Muscle layer of colon (tissue), 2 donors: ENCODE results near the gene UNC5CL.
A peak's percentile ranks its signal among the peaks of the same experiment; 100 is the strongest.

Experiments used
- H3K27ac ChIP-seq: one replicate; pipeline ENCODE4 v1.7.0; 2013; ENCODE audit warnings: low read depth, mild to moderate bottlenecking, low read length, moderate library complexity
- H3K27me3 ChIP-seq, 2 donors: one replicate each; pipeline ENCODE4 v1.7.0; 2013; ENCODE audit warnings: low read length in 2 of 2, mild to moderate bottlenecking in 2 of 2; ENCODE audit not compliant: insufficient read depth in 2 of 2, control insufficient read depth in 1 of 2
- H3K36me3 ChIP-seq: one replicate; pipeline ENCODE4 v1.7.0; 2013; ENCODE audit warnings: mild to moderate bottlenecking, low read length; ENCODE audit not compliant: insufficient read depth
- H3K4me1 ChIP-seq: one replicate; pipeline ENCODE4 v1.7.0; 2013; ENCODE audit warnings: mild to moderate bottlenecking, low read length; ENCODE audit not compliant: insufficient read depth
- H3K4me3 ChIP-seq, 2 donors: one replicate each; pipeline ENCODE4 v1.7.0; 2013; ENCODE audit warnings: low read length in 2 of 2, low read depth in 1 of 2, mild to moderate bottlenecking in 1 of 2, moderate library complexity in 1 of 2
- H3K9ac ChIP-seq: one replicate; pipeline ENCODE4 v1.7.0; 2013; ENCODE audit warnings: low read length
- H3K9me3 ChIP-seq: one replicate; pipeline ENCODE4 v1.7.0; 2013; ENCODE audit warnings: mild to moderate bottlenecking, low read length
- donor health status: abdominal sarcoma.
- donor health status: Adenocarcinoma of cecum.

UNC5CL gene

GRCh38 chr6:41036601-41037000, 2.4 kb downstream of the UNC5CL start:
- Histone ChIP-seq H3K27ac (no peak overlapping the region), H3K4me1 (no peaks in the 10 kb centered on the region), H3K27me3 (no peaks in the 10 kb centered on the region)

GRCh38 chr6:41036186-41036585, 2.8 kb downstream of the UNC5CL start:
- H3K4me1 ChIP-seq: no peaks in the 10 kb centered on the region
- no peaks in the 10 kb centered on the region for H3K27me3 ChIP-seq
- no peak overlapping the region for H3K4me3 ChIP-seq
- H3K9ac ChIP-seq: no peak overlapping the region
- no peak overlapping the region for H3K27ac ChIP-seq
- no peaks in the 10 kb centered on the region for H3K36me3 ChIP-seq
- H3K9me3 ChIP-seq: no peaks in the 10 kb centered on the region

More at GRCh38 chr6:41036601-41037000, 2.4 kb downstream of the UNC5CL start:
- no peak overlapping the region for H3K4me3 ChIP-seq
- H3K36me3 ChIP-seq: no peaks in the 10 kb centered on the region
- no peaks in the 10 kb centered on the region for H3K9me3 ChIP-seq
- H3K9ac ChIP-seq: no peak overlapping the region

GRCh38 chr6:41033776-41034175, 5.2 kb downstream of the UNC5CL start:
- no peaks in the 10 kb centered on the region for H3K27me3 ChIP-seq
- no peak overlapping the region for H3K27ac ChIP-seq
- H3K9me3 ChIP-seq: no peaks in the 10 kb centered on the region
- peaks cover 3% of the 10 kb centered on the region for H3K4me1 ChIP-seq
- H3K9ac ChIP-seq: no peak overlapping the region
- no peaks in the 10 kb centered on the region for H3K36me3 ChIP-seq
- no peak overlapping the region for H3K4me3 ChIP-seq

- Histone ChIP-seq H3K36me3 (no peaks in the 10 kb centered on the region), H3K9ac (no peak overlapping the region), H3K27me3 (no peaks in the 10 kb centered on the region), H3K4me1 (peaks cover 9% of the 10 kb centered on the region), H3K9me3 (no peaks in the 10 kb centered on the region), H3K27ac (no peak overlapping the region), H3K4me3 (no peak overlapping the region)
Observed at GRCh38 chr6:41032830-41033229, 6.2 kb downstream of the UNC5CL start.

GRCh38 chr6:41028561-41029412, 10.2 kb downstream of the UNC5CL start:
- H3K36me3 ChIP-seq: no peaks in the 10 kb centered on the region
- no peak overlapping the region for H3K9ac ChIP-seq
- peak overlapping the region; percentile 39 for H3K27ac ChIP-seq
- H3K4me1 ChIP-seq: peaks cover 17% of the 10 kb centered on the region
- no peaks in the 10 kb centered on the region for H3K27me3 ChIP-seq
- H3K4me3 ChIP-seq: peak overlapping the region; percentile 28 to 69
- H3K9me3 ChIP-seq: no peaks in the 10 kb centered on the region

GRCh38 chr6:41027799-41028560, 11.0 kb downstream of the UNC5CL start:
- H3K36me3 ChIP-seq: no peaks in the 10 kb centered on the region
- no peak overlapping the region for H3K9ac ChIP-seq
- peaks cover 17% of the 10 kb centered on the region for H3K4me1 ChIP-seq
- peak overlapping the region; percentile 39 for H3K27ac ChIP-seq
- H3K27me3 ChIP-seq: no peaks in the 10 kb centered on the region
- H3K4me3 ChIP-seq: peak overlapping the region; percentile 28 to 69
- H3K9me3 ChIP-seq: no peaks in the 10 kb centered on the region

- Histone ChIP-seq H3K4me1 (peaks cover 22% of the 10 kb centered on the region), H3K36me3 (no peaks in the 10 kb centered on the region), H3K4me3 (peak overlapping the region; percentile 28 to 69), H3K9ac (no peak overlapping the region), H3K27ac (no peak overlapping the region), H3K9me3 (no peaks in the 10 kb centered on the region), H3K27me3 (no peaks in the 10 kb centered on the region)
Observed at GRCh38 chr6:41027241-41027640, 11.8 kb downstream of the UNC5CL start.

GRCh38 chr6:41025966-41026530, 13.0 kb downstream of the UNC5CL start:
- Histone ChIP-seq H3K4me1 (peaks cover 25% of the 10 kb centered on the region), H3K9me3 (no peaks in the 10 kb centered on the region), H3K9ac (no peak overlapping the region), H3K27ac (no peak overlapping the region), H3K4me3 (no peak overlapping the region), H3K36me3 (no peaks in the 10 kb centered on the region), H3K27me3 (no peaks in the 10 kb centered on the region)

- Histone ChIP-seq H3K27ac (no peak overlapping the region), H3K36me3 (no peaks in the 10 kb centered on the region), H3K4me3 (no peak overlapping the region), H3K4me1 (peaks cover 16% of the 10 kb centered on the region), H3K27me3 (no peaks in the 10 kb centered on the region), H3K9me3 (no peaks in the 10 kb centered on the region), H3K9ac (no peak overlapping the region)
Observed at GRCh38 chr6:41023114-41023513, 15.9 kb downstream of the UNC5CL start.

GRCh38 chr6:41022294-41022693, 16.7 kb downstream of the UNC5CL start:
- Histone ChIP-seq H3K4me1 (peaks cover 10% of the 10 kb centered on the region), H3K4me3 (no peak overlapping the region), H3K27ac (no peak overlapping the region), H3K9me3 (no peaks in the 10 kb centered on the region), H3K9ac (no peak overlapping the region), H3K36me3 (no peaks in the 10 kb centered on the region), H3K27me3 (no peaks in the 10 kb centered on the region)

- no peak overlapping the region for H3K27ac ChIP-seq
Observed at GRCh38 chr6:41021832-41022231, 17.2 kb downstream of the UNC5CL start.

More at GRCh38 chr6:41021832-41022231, 17.2 kb downstream of the UNC5CL start:
- H3K36me3 ChIP-seq: no peaks in the 10 kb centered on the region
- peaks cover 8% of the 10 kb centered on the region for H3K4me1 ChIP-seq
- no peaks in the 10 kb centered on the region for H3K27me3 ChIP-seq
- H3K9ac ChIP-seq: no peak overlapping the region
- H3K9me3 ChIP-seq: no peaks in the 10 kb centered on the region
- no peak overlapping the region for H3K4me3 ChIP-seq
